Measurements from ENCODE around the gene MAFB. TPM values are rescaled to one million over a fixed set of nuclear protein-coding genes. Genes with fewer than 3 reads are reported as not detected.

The MAFB gene
- total RNA-seq, 1 experiment from 2014 or later: 0.85 TPM

DNA sequence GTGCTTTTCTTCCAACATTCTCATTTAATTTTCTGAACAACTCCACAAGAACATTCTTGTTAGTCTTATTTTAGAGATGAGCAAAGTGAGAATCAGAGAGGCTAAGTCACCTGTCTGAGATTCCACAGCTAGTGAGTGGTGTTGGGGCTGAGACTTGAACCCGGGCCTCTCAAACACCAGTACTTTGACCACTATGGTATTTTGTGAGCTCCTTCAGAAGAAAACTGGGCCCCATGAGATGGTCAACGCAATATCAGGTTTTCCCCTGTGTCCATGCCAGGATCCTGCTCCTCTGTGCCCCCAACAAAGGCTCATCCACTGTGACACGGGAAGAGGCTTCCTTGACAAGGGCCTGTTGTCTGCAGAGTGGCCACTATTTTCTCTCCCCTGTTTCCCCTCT, 51.9 kb downstream of the MAFB start:
- Histone ChIP-seq H3K23ac (ENCODE audit: insufficient read length, low read depth, low read length) (no peak overlapping the region), H3K23me2 (ENCODE audit: insufficient read length, low read depth, low read length, poor library complexity, severe bottlenecking) (no peaks in the 10 kb centered on the region), H3K4me1 (ENCODE audit: insufficient read depth, low read length) (no peaks in the 10 kb centered on the region), H3K4ac (ENCODE audit: low read depth, low read length) (no peak overlapping the region), H4K8ac (replicated peaks; ENCODE audit: insufficient read length, low read depth, low read length) (no peak overlapping the region), H3K18ac (ENCODE audit: insufficient read length, low read depth, low read length) (no peak overlapping the region), H2BK15ac (ENCODE audit: low read depth, low read length) (no peak overlapping the region), H4K20me1 (ENCODE audit: control insufficient read depth, insufficient read depth, insufficient read length) (no peaks in the 10 kb centered on the region), H2BK120ac (ENCODE audit: low read depth, low read length, poor library complexity, severe bottlenecking) (no peak overlapping the region), H2BK5ac (ENCODE audit: insufficient read length, low read length) (no peak overlapping the region), H3K9ac (ENCODE audit: extremely low read depth, insufficient read length, low read length) (no peak overlapping the region), H3K4me2 (ENCODE audit: insufficient read depth, insufficient read length, low read length) (no peak overlapping the region), H4K5ac (ENCODE audit: insufficient read length, low read depth, low read length) (no peak overlapping the region), H3K56ac (ENCODE audit: insufficient read length, low read depth, low read length) (no peak overlapping the region), H2AK5ac (ENCODE audit: insufficient read length, low read length) (no peak overlapping the region), H3K9me3 (ENCODE audit: control insufficient read depth, low read depth, low read length) (no peaks in the 10 kb centered on the region), H2AFZ (ENCODE audit: low read length) (no peak overlapping the region), H2BK12ac (ENCODE audit: insufficient read length, low read depth, low read length) (no peak overlapping the region), H3K27ac (ENCODE audit: insufficient read length, low read depth, low read length) (no peak overlapping the region), H3K27me3 (ENCODE audit: insufficient read depth, low read length) (no peaks in the 10 kb centered on the region; the same call in 1 of the 2 replicates), H2BK20ac (ENCODE audit: low read depth, low read length, poor library complexity, severe bottlenecking) (no peak overlapping the region), H3K14ac (ENCODE audit: insufficient read depth, low read length) (no peak overlapping the region), H4K91ac (ENCODE audit: insufficient read length, low read depth, low read length) (no peak overlapping the region), H3T11ph (ENCODE audit: low read length) (no peak overlapping the region), H3K79me1 (ENCODE audit: insufficient read depth, low read depth, low read length, poor library complexity, severe bottlenecking) (no peaks in the 10 kb centered on the region), H3K79me2 (ENCODE audit: insufficient read depth, low read length) (no peaks in the 10 kb centered on the region)
- no CpG with 5 or more reads among the region's 3 CpGs for WGBS (ENCODE audit: extremely low coverage, insufficient read length, low lambda C conversion rate)
- H3K4me1 Mint-ChIP-seq: peaks cover 0 to 4% of the 10 kb centered on the region in 2 experiments; a peak in 1 of 4 replicates
- TF ChIP-seq, protein P1, sequence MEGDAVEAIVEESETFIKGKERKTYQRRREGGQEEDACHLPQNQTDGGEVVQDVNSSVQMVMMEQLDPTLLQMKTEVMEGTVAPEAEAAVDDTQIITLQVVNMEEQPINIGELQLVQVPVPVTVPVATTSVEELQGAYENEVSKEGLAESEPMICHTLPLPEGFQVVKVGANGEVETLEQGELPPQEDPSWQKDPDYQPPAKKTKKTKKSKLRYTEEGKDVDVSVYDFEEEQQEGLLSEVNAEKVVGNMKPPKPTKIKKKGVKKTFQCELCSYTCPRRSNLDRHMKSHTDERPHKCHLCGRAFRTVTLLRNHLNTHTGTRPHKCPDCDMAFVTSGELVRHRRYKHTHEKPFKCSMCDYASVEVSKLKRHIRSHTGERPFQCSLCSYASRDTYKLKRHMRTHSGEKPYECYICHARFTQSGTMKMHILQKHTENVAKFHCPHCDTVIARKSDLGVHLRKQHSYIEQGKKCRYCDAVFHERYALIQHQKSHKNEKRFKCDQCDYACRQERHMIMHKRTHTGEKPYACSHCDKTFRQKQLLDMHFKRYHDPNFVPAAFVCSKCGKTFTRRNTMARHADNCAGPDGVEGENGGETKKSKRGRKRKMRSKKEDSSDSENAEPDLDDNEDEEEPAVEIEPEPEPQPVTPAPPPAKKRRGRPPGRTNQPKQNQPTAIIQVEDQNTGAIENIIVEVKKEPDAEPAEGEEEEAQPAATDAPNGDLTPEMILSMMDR (conservative IDR thresholded peaks at IDR 0.05): no peak
- no peaks in the 10 kb centered on the region for H3K36me3 Mint-ChIP-seq (ENCODE audit: insufficient read depth in 1 of 3, low read depth in 3 of 3)
- H3K27ac Mint-ChIP-seq: no peak overlapping the region
- H3K4me3 Mint-ChIP-seq: no peak overlapping the region
- peak; percentile 1 for DNase-seq
- H3K9me3 Mint-ChIP-seq: no peaks in the 10 kb centered on the region; a peak in 1 of 5 replicates
- peaks cover 8% of the 10 kb centered on the region for H3K27me3 Mint-ChIP-seq (ENCODE audit: low read depth)
